Right lobe of liver (tissue), 4 donors: ENCODE data around the gene MEF2A.

Source experiments
- CTCF ChIP-seq, 4 donors: fragments of 200-600 bp in 3 of 4; fragments of 450-650 bp in 1 of 4; IDR thresholded peaks; one replicate each; pipeline versions ENCODE4 v1.5.1 to v1.8.0; 2016 to 2022; ENCODE audit warnings: antibody characterized with exemption in 4 of 4, mild to moderate bottlenecking in 2 of 4
- POLR2A ChIP-seq: fragments of 450-650 bp; IDR thresholded peaks from one replicate; pipeline ENCODE4 v1.6.1; 2017; ENCODE audit warnings: antibody characterized with exemption, mild to moderate bottlenecking
- donor health status: DM: no; HTN: no; CAD: no.
- donor health status: DM: no; HTN: no; CAD: no.
- donor health status: DM: no; HTN: yes; CAD: no.

- no peak for TF ChIP-seq CTCF (IDR thresholded peaks at IDR 0.05)
- no peak for TF ChIP-seq POLR2A
Observed at GRCh38 chr15:99712415-99712814, 146.6 kb downstream of the MEF2A start.
